NCI-H2227 (cell line): ENCODE results near the gene ICAM4.

ENCODE experiments used
- DNase-seq: peaks from one replicate; lab custom pipeline; 2025; ENCODE audit not compliant: unreplicated experiment; lab: John Stamatoyannopoulos, UW

Gene ICAM4

GRCh38 chr19:10317045-10317856 is 30.5 kb downstream of the ICAM4 start:
- no peak for DNase-seq

- DNase-seq = no peak
Observed at GRCh38 chr19:10317857-10318462, 31.2 kb downstream of the ICAM4 start.

GRCh38 chr19:10318807-10319682 is 32.3 kb downstream of the ICAM4 start:
- no peak for DNase-seq

- no peak for DNase-seq
Observed at GRCh38 chr19:10320602-10321416, 34.1 kb downstream of the ICAM4 start.

- DNase-seq = no peak
Observed at GRCh38 chr19:10321417-10321797, 34.7 kb downstream of the ICAM4 start.

GRCh38 chr19:10321874-10322835 is 35.4 kb downstream of the ICAM4 start:
- no peak for DNase-seq

GRCh38 chr19:10325732-10326131 is 39.0 kb downstream of the ICAM4 start:
- no peak for DNase-seq

- DNase-seq = no peak
Observed at GRCh38 chr19:10327793-10328192, 41.0 kb downstream of the ICAM4 start.

- DNase-seq = no peak
Observed at GRCh38 chr19:10328558-10329429, 42.0 kb downstream of the ICAM4 start.

GRCh38 chr19:10329555-10329954 is 42.8 kb downstream of the ICAM4 start:
- DNase-seq = no peak

- DNase-seq = no peak
Observed at GRCh38 chr19:10332158-10332964, 45.6 kb downstream of the ICAM4 start.

GRCh38 chr19:10332965-10333757 is 46.4 kb downstream of the ICAM4 start, which contains the start of gene RAVER1:
RAVER1 (minus strand) TSS chr19:10333529; CDS start chr19:10333507, 22 bp downstream.
- peak; percentile 95 for DNase-seq

- no peak for DNase-seq
Observed at GRCh38 chr19:10333758-10334587, 47.2 kb downstream of the ICAM4 start.

GRCh38 chr19:10334588-10335351 is 48.0 kb downstream of the ICAM4 start:
- DNase-seq = peak; percentile 77

GRCh38 chr19:10335352-10335985 is 48.7 kb downstream of the ICAM4 start:
- no peak for DNase-seq
